Ishikawa (cell line): Measurements from ENCODE around the gene TAGLN2.

Experiments
- CEBPB ChIP-seq: IDR thresholded peaks from 2 replicates; pipeline ENCODE4 v1.6.1; 2012
- CREB1 ChIP-seq: IDR thresholded peaks from 2 replicates; pipeline ENCODE4 v1.6.1; 2012; ENCODE audit warnings: low read depth
- EGR1 ChIP-seq: IDR thresholded peaks from 2 replicates; pipeline ENCODE4 v1.6.1; 2012
- EP300 ChIP-seq: IDR thresholded peaks from 2 replicates; pipeline ENCODE4 v1.6.1; 2012; ENCODE audit warnings: borderline replicate concordance
- FOXM1 ChIP-seq: IDR thresholded peaks from 2 replicates; pipeline ENCODE4 v1.6.1; 2012; ENCODE audit warnings: low read depth, borderline replicate concordance
- NFIC ChIP-seq: IDR thresholded peaks from 2 replicates; pipeline ENCODE4 v1.6.1; 2012
- RAD21 ChIP-seq: IDR thresholded peaks from 2 replicates; pipeline ENCODE4 v1.6.1; 2012; ENCODE audit warnings: low read depth
- TAF1 ChIP-seq: IDR thresholded peaks from 2 replicates; pipeline ENCODE4 v1.6.1; 2012; ENCODE audit warnings: low read depth, mild to moderate bottlenecking
- TCF12 ChIP-seq: IDR thresholded peaks from 2 replicates; pipeline ENCODE4 v1.6.1; 2012; ENCODE audit warnings: low read depth
- TEAD4 ChIP-seq: IDR thresholded peaks from 2 replicates; pipeline ENCODE4 v1.6.1; 2012
- YY1 ChIP-seq: IDR thresholded peaks from 2 replicates; pipeline ENCODE4 v1.6.1; 2012; ENCODE audit warnings: low read depth
- TF ChIP-seq, protein P1 (sequence below): IDR thresholded peaks from 2 replicates; pipeline ENCODE4 v1.6.1; 2012
- TF ChIP-seq, protein P2 (sequence below): IDR thresholded peaks from 2 replicates; pipeline ENCODE4 v1.6.1; 2012; ENCODE audit warnings: low read depth, mild to moderate bottlenecking
- TF ChIP-seq, protein P3 (sequence below): IDR thresholded peaks from 2 replicates; pipeline ENCODE4 v1.6.1; 2012

DNA sequence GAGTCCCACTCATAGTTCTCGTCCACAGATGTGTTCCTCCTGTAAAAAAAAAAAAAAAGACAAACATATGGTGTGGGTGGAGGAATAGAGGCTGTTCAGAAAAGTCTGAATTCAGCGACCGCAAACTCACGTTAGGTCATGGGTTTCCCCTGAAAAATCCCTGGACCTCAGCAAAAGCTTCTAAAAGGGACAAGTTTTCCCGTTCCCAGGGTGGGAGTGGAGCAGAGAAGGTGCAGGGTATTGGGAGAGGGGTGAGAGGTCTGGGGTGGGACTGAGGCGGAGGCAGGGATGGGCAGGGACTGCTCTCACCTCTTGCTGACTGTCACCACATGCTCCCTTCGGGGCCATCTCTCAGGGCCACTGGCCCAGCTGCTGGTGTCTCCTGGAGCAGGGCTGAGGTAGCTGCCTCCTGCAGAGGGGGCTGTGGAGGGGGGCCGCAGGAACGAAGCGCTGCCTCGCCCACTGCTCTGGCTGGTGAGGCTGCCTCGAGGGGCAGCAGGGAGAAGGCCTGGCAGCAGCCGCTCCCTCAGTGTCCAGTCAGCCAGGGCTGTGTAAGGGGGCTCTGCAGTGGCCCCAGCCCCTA, 2.6 kb upstream of the TAGLN2 start:
- TF ChIP-seq EP300, result no peak
- no peak for TF ChIP-seq TEAD4
- TF ChIP-seq, protein P1, sequence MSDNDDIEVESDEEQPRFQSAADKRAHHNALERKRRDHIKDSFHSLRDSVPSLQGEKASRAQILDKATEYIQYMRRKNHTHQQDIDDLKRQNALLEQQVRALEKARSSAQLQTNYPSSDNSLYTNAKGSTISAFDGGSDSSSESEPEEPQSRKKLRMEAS, result no peak
- TF ChIP-seq, protein P2, sequence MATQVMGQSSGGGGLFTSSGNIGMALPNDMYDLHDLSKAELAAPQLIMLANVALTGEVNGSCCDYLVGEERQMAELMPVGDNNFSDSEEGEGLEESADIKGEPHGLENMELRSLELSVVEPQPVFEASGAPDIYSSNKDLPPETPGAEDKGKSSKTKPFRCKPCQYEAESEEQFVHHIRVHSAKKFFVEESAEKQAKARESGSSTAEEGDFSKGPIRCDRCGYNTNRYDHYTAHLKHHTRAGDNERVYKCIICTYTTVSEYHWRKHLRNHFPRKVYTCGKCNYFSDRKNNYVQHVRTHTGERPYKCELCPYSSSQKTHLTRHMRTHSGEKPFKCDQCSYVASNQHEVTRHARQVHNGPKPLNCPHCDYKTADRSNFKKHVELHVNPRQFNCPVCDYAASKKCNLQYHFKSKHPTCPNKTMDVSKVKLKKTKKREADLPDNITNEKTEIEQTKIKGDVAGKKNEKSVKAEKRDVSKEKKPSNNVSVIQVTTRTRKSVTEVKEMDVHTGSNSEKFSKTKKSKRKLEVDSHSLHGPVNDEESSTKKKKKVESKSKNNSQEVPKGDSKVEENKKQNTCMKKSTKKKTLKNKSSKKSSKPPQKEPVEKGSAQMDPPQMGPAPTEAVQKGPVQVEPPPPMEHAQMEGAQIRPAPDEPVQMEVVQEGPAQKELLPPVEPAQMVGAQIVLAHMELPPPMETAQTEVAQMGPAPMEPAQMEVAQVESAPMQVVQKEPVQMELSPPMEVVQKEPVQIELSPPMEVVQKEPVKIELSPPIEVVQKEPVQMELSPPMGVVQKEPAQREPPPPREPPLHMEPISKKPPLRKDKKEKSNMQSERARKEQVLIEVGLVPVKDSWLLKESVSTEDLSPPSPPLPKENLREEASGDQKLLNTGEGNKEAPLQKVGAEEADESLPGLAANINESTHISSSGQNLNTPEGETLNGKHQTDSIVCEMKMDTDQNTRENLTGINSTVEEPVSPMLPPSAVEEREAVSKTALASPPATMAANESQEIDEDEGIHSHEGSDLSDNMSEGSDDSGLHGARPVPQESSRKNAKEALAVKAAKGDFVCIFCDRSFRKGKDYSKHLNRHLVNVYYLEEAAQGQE, result no peak
- TF ChIP-seq TCF12, result no peak
- no peak for TF ChIP-seq RAD21
- TF ChIP-seq EGR1, result no peak
- TF ChIP-seq, protein P3, sequence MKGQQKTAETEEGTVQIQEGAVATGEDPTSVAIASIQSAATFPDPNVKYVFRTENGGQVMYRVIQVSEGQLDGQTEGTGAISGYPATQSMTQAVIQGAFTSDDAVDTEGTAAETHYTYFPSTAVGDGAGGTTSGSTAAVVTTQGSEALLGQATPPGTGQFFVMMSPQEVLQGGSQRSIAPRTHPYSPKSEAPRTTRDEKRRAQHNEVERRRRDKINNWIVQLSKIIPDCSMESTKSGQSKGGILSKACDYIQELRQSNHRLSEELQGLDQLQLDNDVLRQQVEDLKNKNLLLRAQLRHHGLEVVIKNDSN, result no peak
- no peak for TF ChIP-seq TAF1
- no peak for TF ChIP-seq NFIC
- TF ChIP-seq CEBPB, result no peak
- no peak for TF ChIP-seq YY1
- TF ChIP-seq CREB1, result no peak
- no peak for TF ChIP-seq FOXM1
